ENCODE measurements around the gene PLD4.

GRCh38 chr14:104903990-104904389, 20.7 kb upstream of the PLD4 start:
- TF ChIP-seq POLR2AphosphoS5 (IDR thresholded peaks at IDR 0.05; ENCODE audit: low read depth) (no peak), CTCF (IDR thresholded peaks at IDR 0.05; ENCODE audit: insufficient read depth, low read length) (no peak), GABPA (IDR thresholded peaks at IDR 0.05; ENCODE audit: low read depth) (no peak), REST (IDR thresholded peaks at IDR 0.05; ENCODE audit: insufficient replicate concordance, low read depth) (no peak)
